ENCODE results near the gene APOD. TPM values are rescaled to one million over a fixed set of nuclear protein-coding genes. Genes with fewer than 3 reads are reported as not detected.

Gene APOD
- total RNA-seq, 1 donor from 2014 or later: 60.0 TPM

DNA sequence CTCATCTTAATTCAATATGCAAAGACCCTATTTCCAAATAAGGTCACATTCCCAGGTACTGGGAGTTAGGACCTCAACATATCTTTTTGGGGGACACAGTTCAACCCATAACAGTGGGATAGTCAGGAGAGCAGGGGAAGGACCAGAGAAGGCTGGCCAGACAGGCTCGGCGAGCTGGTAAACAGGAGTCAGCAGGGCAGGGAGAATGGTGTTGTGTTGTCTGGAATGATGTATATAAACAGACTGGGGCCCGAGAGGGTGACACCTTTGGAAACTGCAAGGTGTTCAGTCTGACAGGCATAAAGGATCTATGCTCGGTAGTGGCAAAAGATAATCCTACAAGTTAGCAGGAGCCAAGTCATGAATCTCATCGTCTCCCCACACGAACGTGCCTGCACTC, 30.5 kb downstream of the APOD start:
- no peak for DNase-seq (ENCODE audit: low spot score)

DNA sequence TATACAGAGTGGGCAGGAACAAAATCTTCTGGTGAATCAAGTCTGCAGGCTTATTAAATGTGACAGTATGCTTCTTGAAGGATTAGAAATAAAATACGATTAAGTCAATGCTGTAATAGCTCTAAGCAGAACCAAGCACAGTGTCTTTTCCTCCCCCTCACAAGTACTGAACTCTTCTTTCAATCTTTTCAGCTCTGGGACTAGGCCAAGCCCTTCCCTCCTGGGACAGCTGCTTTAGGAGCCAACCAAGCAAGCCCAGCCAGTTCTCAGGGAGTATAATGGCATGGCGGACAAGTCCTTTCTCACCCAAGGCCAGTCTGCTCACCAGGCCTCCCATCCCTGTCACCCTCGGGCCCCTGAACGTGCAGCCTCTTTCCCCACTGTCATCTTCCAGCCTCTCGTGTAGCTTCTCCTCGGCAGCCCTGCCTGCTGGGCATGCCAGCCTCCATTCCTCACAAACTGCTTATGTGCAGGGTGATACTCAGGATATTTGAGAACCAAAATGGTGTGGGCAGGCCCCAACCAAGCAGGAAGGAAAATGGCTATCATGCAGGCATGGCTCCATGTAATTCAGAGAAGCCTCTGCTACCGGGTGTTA, 32.3 kb downstream of the APOD start:
- no peak for DNase-seq (ENCODE audit: low spot score)

DNA sequence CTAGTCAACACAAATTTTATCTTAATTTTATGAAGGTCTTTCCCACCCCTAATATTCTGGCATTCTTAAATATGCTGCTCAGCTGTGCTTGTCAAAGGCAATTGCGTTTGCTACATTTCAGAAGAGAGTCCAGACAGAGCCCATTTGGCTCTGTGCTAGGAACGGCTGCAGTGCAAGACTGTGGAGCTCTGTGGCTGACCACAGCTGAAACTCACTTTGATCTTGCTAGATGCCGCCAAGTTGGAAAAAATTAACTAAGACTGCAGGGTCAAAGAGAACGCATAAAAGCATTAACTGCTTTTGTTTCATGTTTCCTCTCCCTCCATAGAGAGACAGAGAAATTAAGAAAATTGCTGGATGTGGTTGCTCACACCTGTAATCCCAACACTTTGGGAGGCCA, 33.0 kb downstream of the APOD start:
- no peak for DNase-seq (ENCODE audit: low spot score)

DNA sequence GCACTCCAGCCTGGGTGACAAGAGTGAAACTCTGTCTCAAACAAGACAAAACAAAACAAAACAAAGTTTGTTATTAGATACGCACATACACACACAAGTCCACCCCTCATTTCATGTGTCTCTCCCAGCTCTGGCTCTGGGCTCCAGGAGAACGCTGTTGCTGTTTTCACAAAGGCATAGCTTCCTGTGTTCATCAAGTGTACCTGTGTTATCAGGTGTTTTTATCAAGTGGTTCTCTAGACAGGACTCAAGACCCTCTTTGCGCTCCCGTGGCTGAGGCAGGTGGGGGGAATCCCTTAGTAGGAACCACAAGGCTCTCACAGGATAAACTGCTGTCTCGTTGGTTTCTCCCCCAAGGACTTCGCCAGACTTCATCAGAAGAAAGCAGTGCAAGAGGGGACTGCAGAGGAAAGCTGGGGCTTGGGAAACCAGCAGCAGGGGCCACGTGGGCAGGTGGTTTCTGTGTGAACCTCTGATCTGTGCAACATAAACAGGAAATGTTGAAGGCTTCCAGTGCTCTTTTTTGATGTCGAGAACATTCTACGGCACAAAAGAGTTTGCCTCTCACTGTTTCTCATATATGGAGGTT, 33.7 kb downstream of the APOD start:
- no peak for DNase-seq (ENCODE audit: low spot score)

DNA sequence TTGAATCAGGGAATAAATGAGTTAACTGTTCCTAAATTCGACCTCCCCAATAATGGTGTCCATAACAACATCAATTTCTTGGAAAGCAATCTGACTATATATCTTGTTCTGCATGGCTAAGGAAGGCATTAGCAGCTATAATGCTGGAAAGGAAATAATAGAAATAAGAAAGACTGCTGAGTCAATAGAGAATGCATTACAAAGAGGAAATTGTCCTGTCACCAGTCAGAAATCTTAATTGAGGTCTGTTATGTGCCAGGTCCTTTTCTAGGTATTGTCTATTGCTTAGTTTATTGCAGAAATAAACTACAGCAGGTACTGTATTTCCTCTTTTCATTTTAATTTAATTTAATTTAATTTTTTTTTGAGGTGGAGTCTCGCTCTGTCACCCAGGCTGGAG, 34.8 kb downstream of the APOD start:
- no peak for DNase-seq (ENCODE audit: low spot score)

DNA sequence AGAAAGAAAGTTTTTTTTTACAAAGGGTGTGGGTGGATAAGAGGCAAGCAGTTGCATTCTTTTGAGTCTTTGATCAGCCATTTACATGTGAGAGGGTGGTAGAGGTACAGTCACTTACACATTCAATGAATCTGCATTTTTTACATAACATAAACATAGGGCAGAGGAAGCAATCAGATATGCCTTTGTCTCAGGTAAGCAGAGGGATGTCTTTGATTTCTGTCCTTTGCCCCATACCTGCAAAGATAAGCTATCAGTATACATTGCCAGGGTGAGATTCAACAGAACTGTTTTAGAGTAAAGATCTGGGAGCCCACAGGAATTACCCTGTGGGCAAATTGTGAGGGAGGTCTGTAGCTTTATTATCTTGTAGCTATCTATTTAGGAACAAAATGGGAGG, 35.2 kb downstream of the APOD start:
- DNase-seq (ENCODE audit: low spot score): no peak

DNA sequence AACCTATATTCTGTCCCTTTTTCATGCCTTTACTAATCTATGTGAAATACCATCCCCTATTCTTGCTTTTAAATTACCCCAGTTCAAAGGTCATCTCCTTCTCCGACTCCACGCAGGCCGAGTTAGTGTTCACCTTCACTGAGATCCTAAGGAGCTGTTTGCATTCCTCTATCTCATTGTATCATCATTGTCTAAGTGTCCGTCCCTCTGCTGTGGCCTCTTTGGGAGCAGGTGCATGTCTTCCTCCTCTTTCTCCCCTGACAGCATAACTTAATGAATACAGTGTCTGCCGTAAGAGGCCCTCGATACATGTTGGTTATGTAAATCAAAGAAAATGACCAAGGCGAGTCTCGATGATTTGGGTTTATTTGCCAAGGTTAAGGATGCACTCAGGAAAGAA, 35.7 kb downstream of the APOD start:
- DNase-seq (ENCODE audit: low spot score): no peak

DNA sequence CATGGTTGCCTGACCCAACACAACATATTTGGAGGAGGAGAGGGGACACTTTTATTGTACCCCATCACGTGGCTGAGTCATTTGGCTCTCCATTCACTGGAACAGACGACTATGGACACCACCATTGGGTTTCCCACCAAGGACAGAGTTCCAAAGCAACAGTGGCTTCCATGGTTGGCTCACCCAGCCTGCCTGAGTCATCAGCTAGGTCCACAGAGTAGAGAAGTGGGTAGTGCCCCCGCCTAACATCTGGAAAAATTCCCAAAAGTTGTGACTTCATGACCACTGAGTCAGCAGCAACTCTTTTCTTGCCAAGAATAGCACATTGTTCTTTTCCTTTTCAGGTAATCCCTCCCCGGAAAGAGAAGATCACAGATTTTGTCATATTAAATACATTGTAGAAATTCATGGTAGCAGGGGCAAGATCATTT, 37.6 kb downstream of the APOD start:
- DNase-seq (ENCODE audit: low spot score): peak; percentile 62

DNA sequence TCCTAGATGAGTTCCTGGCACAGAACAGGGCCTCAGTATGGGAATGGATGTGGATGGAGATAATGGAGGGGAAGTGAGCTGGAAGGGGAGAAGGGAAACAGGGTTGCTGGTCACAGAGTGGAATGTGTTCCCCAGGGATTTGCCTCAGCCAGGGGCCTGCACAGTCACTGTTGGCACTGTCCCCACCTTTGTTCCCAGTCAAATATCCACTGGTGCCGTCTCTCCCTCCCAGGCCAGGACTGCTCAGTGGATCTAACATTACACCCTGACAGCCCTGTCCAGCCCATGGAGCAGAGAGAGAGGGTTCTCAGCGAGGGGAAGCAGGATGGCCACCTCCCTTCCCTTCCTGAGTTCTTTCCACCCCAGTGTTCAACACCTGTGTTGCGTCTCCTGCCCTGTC, 39.1 kb downstream of the APOD start:
- no peak for DNase-seq (ENCODE audit: low spot score)

DNA sequence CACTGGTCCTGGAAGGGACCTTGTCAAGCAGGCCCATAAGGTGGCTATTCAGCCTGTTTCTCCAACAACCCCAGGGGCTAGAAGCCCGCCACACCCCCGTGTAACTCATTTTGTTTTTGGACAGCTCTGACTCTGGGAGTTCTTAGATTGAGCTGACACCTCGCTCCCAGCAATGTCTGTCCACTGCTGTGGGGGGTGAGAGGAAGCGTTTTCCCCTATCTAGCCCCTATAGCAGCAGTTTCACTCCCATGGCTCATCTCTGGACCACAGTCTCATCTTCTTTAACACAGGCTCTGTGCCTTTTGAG, 39.6 kb downstream of the APOD start:
- no peak for DNase-seq (ENCODE audit: low spot score)

DNA sequence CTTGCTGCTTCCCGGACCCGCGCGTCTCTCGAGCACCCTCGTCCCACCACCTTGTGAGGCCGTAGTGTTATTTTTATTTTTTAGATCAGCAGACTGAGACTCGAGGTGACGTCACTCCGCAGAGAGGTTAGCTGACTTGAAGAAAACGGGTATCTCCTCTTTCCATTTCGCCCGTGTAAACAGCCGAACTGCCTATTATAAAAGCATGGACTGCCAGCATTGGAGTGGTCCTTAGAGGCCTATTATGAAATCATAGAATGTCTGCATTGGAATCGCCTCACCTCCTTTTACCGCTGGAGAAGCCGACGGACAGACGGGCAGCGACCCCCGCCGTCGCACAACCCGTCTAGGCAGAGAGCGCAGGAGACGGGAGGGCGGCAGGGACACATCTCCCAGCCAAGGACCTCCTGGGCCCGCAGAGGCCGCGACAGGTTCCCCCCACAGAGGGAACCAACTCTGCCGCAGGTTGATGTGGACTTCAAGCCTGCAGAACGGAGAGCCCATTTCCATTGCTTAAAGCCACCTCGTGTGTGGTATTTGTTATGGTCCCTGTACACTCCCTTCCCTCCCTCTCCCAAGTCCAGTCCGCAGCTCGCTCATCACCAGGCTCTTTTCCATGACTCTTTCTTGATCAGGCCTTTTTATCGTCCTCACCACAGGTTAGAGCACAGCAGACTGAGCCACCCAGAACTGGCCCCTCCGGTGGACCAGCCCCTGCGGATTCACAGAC, 40.1 kb downstream of the APOD start:
- DNase-seq (ENCODE audit: low spot score): no peak

DNA sequence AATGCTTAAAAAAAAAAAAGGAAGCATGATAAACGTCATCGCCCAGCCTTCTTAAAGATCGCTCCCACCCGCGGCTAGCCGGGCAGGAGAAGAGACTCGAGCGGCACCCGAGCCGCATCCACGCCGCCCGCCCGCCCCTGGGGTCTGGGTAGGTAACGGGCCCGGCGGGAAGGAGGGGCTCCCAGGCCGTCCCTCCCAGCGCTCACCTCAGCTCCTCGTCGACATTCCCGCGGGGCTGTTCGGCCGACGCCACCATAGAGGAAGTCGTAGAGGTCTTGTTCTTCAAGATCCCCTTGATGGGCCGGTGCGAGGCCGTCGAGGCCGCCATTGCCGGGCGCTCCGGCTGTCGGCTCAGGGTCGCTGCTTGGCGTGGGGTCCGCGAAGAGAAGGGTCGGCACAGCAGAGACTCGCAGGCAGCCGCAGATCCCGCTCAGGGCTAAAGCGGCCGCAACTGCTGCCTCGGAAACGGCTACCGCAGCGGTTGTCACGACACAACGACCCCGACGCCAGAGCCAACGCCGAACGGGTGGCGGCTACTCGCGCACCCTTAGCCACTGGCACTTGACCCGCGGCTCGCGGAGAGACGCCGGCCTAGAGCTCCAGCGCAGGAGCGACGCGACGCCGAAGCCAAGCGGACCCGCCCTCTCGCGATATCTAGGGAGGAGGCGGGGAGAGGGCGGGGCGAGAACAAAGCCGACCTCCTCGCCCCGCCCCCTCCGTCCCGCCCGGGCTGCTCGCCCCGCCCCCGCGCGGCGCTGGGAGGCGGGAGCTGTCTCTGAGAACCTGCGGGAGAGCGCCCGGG, 40.8 kb downstream of the APOD start, which contains the start of gene PPP1R2:
PPP1R2 (minus strand) TSS at position 628 of the 802 bp plus-strand sequence; CDS start at position 328, 300 bp downstream.
- peak; percentile 92 for DNase-seq (ENCODE audit: low spot score)

DNA sequence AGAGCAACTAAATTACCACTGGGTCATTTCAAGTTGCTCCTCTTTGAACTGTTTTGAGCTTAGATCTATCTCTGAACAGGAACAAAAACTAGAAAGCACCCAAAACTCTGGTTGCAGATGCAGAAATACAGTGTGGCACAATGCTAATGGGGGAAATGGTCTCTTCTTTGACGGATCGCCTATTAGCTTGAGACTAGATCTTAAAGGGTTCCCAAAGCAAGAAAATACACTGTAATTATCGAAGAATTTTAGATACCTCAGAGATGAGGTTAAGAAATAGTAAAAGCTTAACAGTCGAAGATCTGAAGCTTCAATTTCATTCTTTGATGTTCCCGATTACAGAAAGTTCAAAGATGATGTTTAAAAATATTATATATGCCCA, 41.4 kb downstream of the APOD start:
- DNase-seq (ENCODE audit: low spot score): no peak

DNA sequence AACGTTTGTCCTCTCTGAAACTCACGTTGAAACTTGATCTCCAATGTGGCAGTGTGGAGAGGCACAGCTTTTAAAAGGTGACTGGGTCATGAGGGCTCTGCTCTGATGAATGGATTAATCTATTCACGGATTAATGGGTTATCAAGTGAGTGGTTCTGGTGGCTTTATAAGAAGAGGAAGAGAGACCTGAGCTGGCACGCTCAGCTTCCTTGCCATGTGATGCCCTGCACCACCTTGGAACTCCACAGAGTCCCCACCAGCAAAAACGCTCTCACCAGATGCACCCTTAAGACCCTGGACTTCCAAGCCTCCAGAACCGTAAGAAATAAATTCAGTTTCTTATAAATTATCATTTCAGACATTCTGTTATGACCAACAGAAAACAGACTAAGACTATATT, 43.2 kb downstream of the APOD start:
- DNase-seq (ENCODE audit: low spot score): no peak

DNA sequence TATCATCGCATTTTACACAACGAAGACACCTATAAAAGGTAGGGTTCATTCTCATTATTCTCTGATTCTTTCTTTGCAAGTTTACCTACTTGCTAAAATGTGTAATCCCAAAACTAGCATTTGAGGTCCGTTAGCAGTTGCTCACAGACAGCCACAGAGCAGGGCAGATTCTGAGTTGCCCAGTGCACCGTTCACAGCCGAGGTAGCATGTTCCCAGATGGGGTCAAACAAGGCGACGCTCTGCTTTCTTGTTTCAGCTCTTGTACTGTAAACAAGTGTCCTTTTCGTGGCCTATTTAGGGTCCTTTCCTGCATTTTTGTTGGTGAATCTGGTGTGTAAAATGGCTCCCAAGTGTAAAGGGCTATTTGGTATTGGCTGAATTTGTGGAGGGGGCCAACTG, 43.7 kb downstream of the APOD start:
- no peak for DNase-seq (ENCODE audit: low spot score)

DNA sequence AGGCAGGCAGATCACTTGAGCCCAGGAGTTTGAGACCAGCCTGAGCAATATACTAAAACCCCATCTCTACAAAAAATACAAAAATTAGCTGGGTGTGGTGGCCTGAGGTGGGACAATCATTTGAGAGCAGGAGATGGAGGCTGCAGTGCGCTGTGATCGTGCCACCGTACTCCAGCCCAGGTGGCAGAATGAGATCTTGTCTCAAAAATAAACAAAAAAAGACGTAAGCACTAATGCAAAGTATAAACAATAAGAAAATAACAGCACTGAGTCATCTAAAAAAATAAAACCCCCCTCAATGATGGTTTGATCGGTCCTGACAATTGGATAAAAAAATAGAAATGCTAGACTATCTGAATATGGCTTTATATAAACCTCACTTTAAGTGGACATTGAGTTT, 44.3 kb downstream of the APOD start:
- no peak for DNase-seq (ENCODE audit: low spot score)

DNA sequence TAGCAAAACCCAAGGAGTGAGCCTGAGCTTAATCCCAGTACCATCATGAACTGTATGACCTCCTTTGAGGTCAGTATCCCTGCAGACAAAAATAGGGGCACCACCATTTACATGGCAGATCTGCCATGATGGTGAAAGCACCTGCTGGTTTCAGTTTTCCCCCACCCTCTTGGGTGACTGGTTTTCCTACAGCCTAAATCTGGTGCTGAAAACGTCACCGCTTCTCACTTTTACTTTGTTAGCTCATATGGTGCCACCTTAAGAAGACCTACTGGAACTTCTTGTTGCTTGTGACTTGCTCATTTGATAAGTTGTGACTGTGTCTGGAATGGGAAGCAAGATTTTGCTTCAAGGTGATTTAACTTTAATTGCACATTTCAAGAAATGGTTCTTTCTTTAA, 45.7 kb downstream of the APOD start:
- DNase-seq (ENCODE audit: low spot score): no peak

DNA sequence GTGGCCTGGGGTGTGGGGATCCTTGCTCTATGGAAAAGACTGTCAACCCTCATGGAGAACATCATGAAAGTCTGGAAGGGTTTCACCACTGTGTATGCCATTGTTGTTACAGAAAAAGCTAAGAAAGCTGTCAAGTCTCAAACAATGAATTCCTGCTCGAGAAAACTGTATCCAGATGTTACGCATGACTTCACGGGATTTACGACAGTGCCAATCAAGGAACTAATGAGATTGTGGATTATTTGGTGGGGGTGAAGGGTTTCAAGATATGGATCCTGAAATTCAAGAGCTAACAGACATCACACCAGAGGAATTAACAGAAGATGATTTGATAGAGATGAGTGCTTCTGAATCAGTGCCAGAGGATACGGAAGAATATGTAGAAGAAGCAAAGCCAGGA, 48.4 kb downstream of the APOD start:
- no peak for DNase-seq (ENCODE audit: low spot score)

DNA sequence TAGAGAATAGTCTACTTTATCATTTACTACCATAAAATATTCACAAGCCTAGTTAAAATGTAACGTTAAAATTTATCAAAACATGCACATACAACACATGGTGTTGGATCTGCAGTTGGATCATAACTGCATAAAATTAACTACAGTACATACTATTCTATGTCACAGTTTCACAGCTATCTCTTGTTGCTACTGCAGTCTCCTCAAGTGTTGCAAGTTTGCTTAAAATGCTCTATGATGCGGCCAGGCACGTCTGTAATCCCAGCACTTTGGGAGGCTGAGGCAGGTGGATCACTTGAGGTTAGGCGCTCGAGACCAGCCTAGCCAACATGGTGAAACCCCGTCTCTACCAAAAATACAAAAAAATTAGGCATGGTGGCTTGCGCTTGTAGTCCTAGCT, 50.9 kb downstream of the APOD start:
- DNase-seq (ENCODE audit: low spot score): no peak

DNA sequence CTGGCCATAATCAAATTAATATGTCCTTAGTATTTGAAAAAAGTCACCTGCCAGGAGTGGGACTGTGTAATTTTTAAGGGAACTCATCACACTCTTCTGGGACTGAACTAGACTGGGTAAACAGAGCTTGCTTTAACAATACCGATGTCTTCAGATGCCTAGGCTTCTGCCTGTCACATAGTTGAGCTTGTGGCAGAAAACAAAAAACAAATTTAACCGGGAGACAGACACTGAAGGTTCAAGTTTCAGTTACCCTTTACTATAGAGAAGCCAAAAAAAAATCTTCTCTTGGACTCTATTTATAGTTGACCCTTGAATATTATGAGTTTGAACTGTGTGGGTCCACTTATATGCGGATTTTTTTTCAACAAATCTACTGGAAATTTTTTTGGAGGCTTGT, 51.4 kb downstream of the APOD start:
- DNase-seq (ENCODE audit: low spot score): no peak

DNA sequence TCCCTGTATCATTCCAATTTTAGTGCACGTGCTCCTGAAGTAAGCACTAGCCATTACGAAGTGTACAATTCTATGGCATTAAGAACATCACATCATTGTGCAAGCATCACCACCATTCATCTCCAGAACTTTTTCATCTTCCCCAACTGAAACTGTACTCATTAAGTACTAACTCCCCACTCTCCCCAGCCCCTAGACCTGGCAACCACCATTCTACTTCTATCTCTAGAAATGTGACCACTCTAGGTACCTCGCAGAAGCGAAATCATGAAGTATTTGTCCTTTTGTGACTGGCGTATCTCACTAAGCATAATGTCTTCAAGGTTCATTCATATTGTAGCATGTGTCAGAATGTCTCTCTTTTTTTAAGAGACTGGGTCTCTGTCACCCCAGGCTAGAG, 52.1 kb downstream of the APOD start:
- no peak for DNase-seq (ENCODE audit: low spot score)

DNA sequence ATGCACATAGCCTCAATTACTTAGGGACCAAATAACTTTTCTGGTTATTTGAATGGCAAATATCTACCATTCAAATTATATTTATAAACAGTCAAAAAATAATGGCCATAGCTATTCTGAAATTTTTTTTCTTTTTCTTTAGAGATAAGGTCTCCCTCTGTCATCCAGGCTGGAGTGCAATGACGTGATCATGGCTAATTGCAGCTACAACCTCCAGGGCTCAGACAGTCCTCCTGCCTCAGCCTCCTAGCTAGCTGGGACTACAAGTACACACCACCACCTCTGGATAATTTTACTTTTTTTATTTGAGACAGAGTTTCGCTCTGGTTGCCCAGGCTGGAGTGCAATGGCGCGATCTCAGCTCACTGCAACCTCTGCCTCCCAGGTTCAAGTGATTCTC, 57.2 kb downstream of the APOD start:
- DNase-seq (ENCODE audit: low spot score): no peak
